NCI-H2171 treated with DMSO at 0.1 percent for 48 hours (cell line): ENCODE measurements around the gene APBA2.
A peak's percentile ranks its signal among the peaks of the same experiment; 100 is the strongest.
"Not testable (repeated sequence)": the region's sequence is repeated elsewhere in the genome, so short reads cannot be mapped to it uniquely, and the experiment has no call there.

Experiments used
- DNase-seq: peaks from one replicate; lab custom pipeline; 2025; lab: John Stamatoyannopoulos, UW

The APBA2 gene

GRCh38 chr15:29035336-29036285 lies 149.8 kb downstream of the APBA2 start:
- DNase-seq, result no peak

GRCh38 chr15:29037997-29038705 lies 152.4 kb downstream of the APBA2 start:
- no peak for DNase-seq

- DNase-seq, result no peak
Observed at GRCh38 chr15:29039466-29040369, 153.9 kb downstream of the APBA2 start.

- DNase-seq, result no peak
Observed at GRCh38 chr15:29040370-29040751, 154.6 kb downstream of the APBA2 start.

GRCh38 chr15:29043736-29044502 lies 158.1 kb downstream of the APBA2 start:
- DNase-seq, result no peak

GRCh38 chr15:29044503-29044901 lies 158.7 kb downstream of the APBA2 start:
- no peak for DNase-seq

- DNase-seq, result not testable (repeated sequence)
Observed at GRCh38 chr15:29045161-29045560, 159.4 kb downstream of the APBA2 start.

GRCh38 chr15:29045717-29046116 lies 159.9 kb downstream of the APBA2 start:
- no peak for DNase-seq

- no peak for DNase-seq
Observed at GRCh38 chr15:29046281-29046810, 160.6 kb downstream of the APBA2 start.

GRCh38 chr15:29046977-29047376 lies 161.2 kb downstream of the APBA2 start:
- no peak for DNase-seq

GRCh38 chr15:29048011-29048410 lies 162.2 kb downstream of the APBA2 start:
- DNase-seq, result no peak

- no peak for DNase-seq
Observed at GRCh38 chr15:29050870-29051269, 165.1 kb downstream of the APBA2 start.

GRCh38 chr15:29051422-29051821 lies 165.6 kb downstream of the APBA2 start:
- peak; percentile 47 for DNase-seq

GRCh38 chr15:29053006-29053405 lies 167.2 kb downstream of the APBA2 start:
- no peak for DNase-seq

GRCh38 chr15:29053661-29054131 lies 167.9 kb downstream of the APBA2 start:
- DNase-seq, result no peak

GRCh38 chr15:29054171-29055045 lies 168.6 kb downstream of the APBA2 start:
- DNase-seq, result no peak

GRCh38 chr15:29055876-29056275 lies 170.1 kb downstream of the APBA2 start:
- no peak for DNase-seq

- DNase-seq, result no peak
Observed at GRCh38 chr15:29056839-29057450, 171.2 kb downstream of the APBA2 start.

- DNase-seq, result no peak
Observed at GRCh38 chr15:29057856-29058255, 172.1 kb downstream of the APBA2 start.
